B cell (primary cell): ENCODE measurements around the gene DLG1.

ENCODE experiments used
- CTCF ChIP-seq: fragments of 200-600 bp; IDR thresholded peaks from one replicate; pipeline ENCODE4 v1.8.0; 2022; ENCODE audit warnings: antibody characterized with exemption, mild to moderate bottlenecking
- EZH2 ChIP-seq: IDR thresholded peaks from 2 replicates; pipeline ENCODE4 v1.6.1; 2012; ENCODE audit warnings: borderline replicate concordance, low read depth, mild to moderate bottlenecking, moderate library complexity, low read length; ENCODE audit not compliant: insufficient read depth, poor library complexity, severe bottlenecking

- TF ChIP-seq EZH2 (no peak), CTCF (no peak)
These were observed 78.8 kb downstream of the DLG1 start for GRCh38 chr3:197219619-197220018.
